ENCODE measurements around the gene GNAZ. TPM values are rescaled to one million over a fixed set of nuclear protein-coding genes. Genes with fewer than 3 reads are reported as not detected.

Gene GNAZ
- total RNA-seq, 1 experiment from 2014 or later: 11.1 TPM

GRCh38 chr22:23144932-23145877 lies 74.9 kb downstream of the GNAZ start, which contains the start of gene RAB36:
RAB36 (plus strand) TSS chr22:23145477; CDS start chr22:23146617, 1,140 bp downstream.
- TF ChIP-seq TCF7L2 (IDR thresholded peaks at IDR 0.05; ENCODE audit: borderline replicate concordance, extremely low read depth, insufficient read depth, insufficient read length) (peak; percentile 62), POLR2AphosphoS5 (IDR thresholded peaks at IDR 0.05; ENCODE audit: low read depth, low read length) (peak; percentile 59; the same call in 1 of the 2 replicates), EGR1 (IDR thresholded peaks at IDR 0.05; ENCODE audit: low read depth) (peak; percentile 75), CBX3 (IDR thresholded peaks at IDR 0.05; ENCODE audit: low read depth) (no peak), EZH2 (IDR thresholded peaks at IDR 0.05) (no peak), ZFX (IDR thresholded peaks at IDR 0.05) (peak; percentile 95)
- BruUV-seq (replicated peaks): no TSS peak
- intact Hi-C loops (cut with micrococcal nuclease): no loop called here

More at GRCh38 chr22:23144932-23145877, 74.9 kb downstream of the GNAZ start, which contains the start of gene RAB36:
- ChIA-PET POLR2A (interaction anchor here (0.7 to 1.4 kb wide), 2 partner anchors 11 to 12 kb away, joined by 4 read pairs; no protein-coding TSS in a partner anchor), RAD21 (ENCODE audit: low non-redundant PET in 1 of 2, low total read pairs in 2 of 2, uncharacterized antibody in 2 of 2, unreplicated experiment in 2 of 2) (interaction anchor here (0.9 to 1.5 kb wide), 2 partner anchors 75 to 137 kb away, joined by 4 read pairs; partner anchors contain the start of gene GNAZ (in 1 of the 2)), CTCF (interaction anchor here (0.7 to 2.7 kb wide), 12 partner anchors 11 to 396 kb away, joined by 3 to 20 read pairs (median 4); no protein-coding TSS in a partner anchor)
- no peaks in the 10 kb centered on the region for H3K79me2 ChIP-seq (ENCODE audit: insufficient read depth, low read length)
- H4K20me1 ChIP-seq (ENCODE audit: insufficient read depth): no peaks in the 10 kb centered on the region
- H3K4me1 ChIP-seq (ENCODE audit: control insufficient read depth in 1 of 2, insufficient read depth in 2 of 2, low read length in 2 of 2): peaks cover 14 to 36% of the 10 kb centered on the region in 2 experiments
- H3K9me2 ChIP-seq (ENCODE audit: insufficient read depth): no peaks in the 10 kb centered on the region
- peak within 1 kb of the TSS; percentile 17 for H3K27ac ChIP-seq (ENCODE audit: low read depth, low read length)
- DNase-seq (ENCODE audit: low read depth, low spot score) (peak; percentile 99), ATAC-seq (peak; percentile 92)
- no peaks in the 10 kb centered on the region for H3K9me3 ChIP-seq (ENCODE audit: control insufficient read depth in 1 of 2, insufficient read depth in 1 of 2, low read depth in 1 of 2, low read length in 2 of 2)
- no peaks in the 10 kb centered on the region for H3K27me3 ChIP-seq (ENCODE audit: insufficient read depth, low read length)
- H3K4me3 ChIP-seq (replicated peaks in 1 of 2; ENCODE audit: low read depth in 1 of 2, low read length in 2 of 2): peak within 1 kb of the TSS; percentile 76
- H3K9ac ChIP-seq (ENCODE audit: low read length): peak within 1 kb of the TSS; percentile 75
- peak within 1 kb of the TSS; percentile 89 for H3K4me2 ChIP-seq (ENCODE audit: low read length)
- peak within 1 kb of the TSS; percentile 86 for H2AFZ ChIP-seq (ENCODE audit: low read depth, low read length, poor library complexity, severe bottlenecking)
- no peaks in the 10 kb centered on the region for H3K36me3 ChIP-seq (ENCODE audit: control insufficient read depth in 1 of 2, insufficient read depth in 2 of 2, low read length in 2 of 2)

All from HCT116 (cell line).